HG02763 (cell line): Measurements from ENCODE around the gene MAPT.
"Not testable (repeated sequence)": the region's sequence is repeated elsewhere in the genome, so short reads cannot be mapped to it uniquely, and the experiment has no call there.

Experiments used
- ATAC-seq: cut with Tn5 transposase; IDR thresholded peaks from one replicate; pipeline ENCODE4 v1.9.1; 2021; ENCODE audit warnings: mild to moderate bottlenecking, moderate library complexity; ENCODE audit not compliant: unreplicated experiment

The MAPT gene

GRCh38 chr17:46002973-46003316, 108.6 kb downstream of the MAPT start:
- no peak for ATAC-seq

- no peak for ATAC-seq
Measured at GRCh38 chr17:46003907-46004748, 109.8 kb downstream of the MAPT start.

DNA sequence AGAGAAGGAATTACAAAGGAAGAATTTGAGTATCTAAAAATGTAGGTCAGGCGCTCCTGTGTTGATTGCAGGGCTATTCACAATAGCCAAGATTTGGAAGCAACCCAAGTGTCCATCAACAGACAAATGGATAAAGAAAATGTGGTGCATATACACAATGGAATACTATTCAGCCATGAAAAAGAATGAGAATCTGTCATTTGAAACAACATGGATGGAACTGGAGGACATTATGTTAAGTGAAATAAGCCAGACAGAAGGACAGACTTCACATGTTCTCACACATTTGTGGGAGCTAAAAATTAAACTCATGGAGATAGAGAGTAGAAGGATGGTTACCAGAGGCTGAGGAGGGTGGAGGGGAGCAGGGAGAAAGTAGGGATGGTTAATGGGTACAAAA, 111.7 kb downstream of the MAPT start:
- ATAC-seq, result not testable (repeated sequence)

GRCh38 chr17:46007461-46007965, 113.2 kb downstream of the MAPT start:
- no peak for ATAC-seq

DNA sequence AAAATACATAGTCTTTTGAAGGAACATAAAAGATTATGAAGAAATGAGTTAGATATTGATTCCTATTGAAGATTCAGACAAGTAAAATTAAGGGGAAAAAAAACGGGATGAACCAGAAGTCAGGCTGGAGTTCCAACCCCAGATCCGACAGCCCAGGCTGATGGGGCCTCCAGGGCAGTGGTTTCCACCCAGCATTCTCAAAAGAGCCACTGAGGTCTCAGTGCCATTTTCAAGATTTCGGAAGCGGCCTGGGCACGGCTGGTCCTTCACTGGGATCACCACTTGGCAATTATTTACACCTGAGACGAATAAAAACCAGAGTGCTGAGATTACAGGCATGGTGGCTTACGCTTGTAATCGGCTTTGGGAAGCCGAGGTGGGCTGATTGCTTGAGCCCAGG, 114.2 kb downstream of the MAPT start:
- ATAC-seq, result no peak

DNA sequence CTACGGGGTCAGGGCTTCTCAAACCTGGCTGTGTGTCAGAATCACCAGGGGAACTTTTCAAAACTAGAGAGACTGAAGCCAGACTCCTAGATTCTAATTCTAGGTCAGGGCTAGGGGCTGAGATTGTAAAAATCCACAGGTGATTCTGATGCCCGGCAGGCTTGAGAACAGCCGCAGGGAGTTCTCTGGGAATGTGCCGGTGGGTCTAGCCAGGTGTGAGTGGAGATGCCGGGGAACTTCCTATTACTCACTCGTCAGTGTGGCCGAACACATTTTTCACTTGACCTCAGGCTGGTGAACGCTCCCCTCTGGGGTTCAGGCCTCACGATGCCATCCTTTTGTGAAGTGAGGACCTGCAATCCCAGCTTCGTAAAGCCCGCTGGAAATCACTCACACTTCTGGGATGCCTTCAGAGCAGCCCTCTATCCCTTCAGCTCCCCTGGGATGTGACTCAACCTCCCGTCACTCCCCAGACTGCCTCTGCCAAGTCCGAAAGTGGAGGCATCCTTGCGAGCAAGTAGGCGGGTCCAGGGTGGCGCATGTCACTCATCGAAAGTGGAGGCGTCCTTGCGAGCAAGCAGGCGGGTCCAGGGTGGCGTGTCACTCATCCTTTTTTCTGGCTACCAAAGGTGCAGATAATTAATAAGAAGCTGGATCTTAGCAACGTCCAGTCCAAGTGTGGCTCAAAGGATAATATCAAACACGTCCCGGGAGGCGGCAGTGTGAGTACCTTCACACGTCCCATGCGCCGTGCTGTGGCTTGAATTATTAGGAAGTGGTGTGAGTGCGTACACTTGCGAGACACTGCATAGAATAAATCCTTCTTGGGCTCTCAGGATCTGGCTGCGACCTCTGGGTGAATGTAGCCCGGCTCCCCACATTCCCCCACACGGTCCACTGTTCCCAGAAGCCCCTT, 115.6 kb downstream of the MAPT start:
- ATAC-seq, result no peak

DNA sequence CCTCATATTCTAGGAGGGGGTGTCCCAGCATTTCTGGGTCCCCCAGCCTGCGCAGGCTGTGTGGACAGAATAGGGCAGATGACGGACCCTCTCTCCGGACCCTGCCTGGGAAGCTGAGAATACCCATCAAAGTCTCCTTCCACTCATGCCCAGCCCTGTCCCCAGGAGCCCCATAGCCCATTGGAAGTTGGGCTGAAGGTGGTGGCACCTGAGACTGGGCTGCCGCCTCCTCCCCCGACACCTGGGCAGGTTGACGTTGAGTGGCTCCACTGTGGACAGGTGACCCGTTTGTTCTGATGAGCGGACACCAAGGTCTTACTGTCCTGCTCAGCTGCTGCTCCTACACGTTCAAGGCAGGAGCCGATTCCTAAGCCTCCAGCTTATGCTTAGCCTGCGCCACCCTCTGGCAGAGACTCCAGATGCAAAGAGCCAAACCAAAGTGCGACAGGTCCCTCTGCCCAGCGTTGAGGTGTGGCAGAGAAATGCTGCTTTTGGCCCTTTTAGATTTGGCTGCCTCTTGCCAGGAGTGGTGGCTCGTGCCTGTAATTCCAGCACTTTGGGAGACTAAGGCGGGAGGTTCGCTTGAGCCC, 116.3 kb downstream of the MAPT start:
- ATAC-seq, result no peak

- no peak for ATAC-seq
Measured at GRCh38 chr17:46011711-46012505, 117.6 kb downstream of the MAPT start.

- no peak for ATAC-seq
Measured at GRCh38 chr17:46012506-46013079, 118.2 kb downstream of the MAPT start.

GRCh38 chr17:46013127-46013501, 118.8 kb downstream of the MAPT start:
- no peak for ATAC-seq

GRCh38 chr17:46013502-46014165, 119.3 kb downstream of the MAPT start:
- ATAC-seq, result no peak

DNA sequence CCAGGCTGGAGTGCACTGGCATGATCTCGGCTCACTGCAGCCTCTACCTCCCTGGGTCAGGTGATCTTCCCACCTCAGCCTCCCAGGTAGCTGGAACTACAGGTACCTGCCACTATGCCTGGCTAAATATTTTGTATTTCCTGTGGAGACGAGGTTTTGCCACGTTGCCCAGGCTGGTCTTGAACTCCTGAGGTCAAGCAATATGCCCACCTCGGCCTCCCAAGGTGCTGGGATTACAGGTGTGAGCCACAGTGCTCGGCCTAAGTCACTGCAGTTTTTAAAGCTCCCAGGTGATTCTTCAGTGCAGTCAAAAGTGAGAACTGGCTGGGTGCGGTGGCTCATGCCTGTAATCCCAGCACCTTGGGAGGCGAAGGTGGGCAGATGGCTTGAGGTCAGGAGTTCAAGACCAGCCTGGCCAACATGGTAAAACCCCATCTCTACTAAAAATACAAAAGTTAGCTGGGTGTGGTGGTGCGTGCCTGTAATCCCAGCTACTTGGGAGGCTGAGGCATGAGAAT, 125.1 kb downstream of the MAPT start:
- not testable (repeated sequence) for ATAC-seq

DNA sequence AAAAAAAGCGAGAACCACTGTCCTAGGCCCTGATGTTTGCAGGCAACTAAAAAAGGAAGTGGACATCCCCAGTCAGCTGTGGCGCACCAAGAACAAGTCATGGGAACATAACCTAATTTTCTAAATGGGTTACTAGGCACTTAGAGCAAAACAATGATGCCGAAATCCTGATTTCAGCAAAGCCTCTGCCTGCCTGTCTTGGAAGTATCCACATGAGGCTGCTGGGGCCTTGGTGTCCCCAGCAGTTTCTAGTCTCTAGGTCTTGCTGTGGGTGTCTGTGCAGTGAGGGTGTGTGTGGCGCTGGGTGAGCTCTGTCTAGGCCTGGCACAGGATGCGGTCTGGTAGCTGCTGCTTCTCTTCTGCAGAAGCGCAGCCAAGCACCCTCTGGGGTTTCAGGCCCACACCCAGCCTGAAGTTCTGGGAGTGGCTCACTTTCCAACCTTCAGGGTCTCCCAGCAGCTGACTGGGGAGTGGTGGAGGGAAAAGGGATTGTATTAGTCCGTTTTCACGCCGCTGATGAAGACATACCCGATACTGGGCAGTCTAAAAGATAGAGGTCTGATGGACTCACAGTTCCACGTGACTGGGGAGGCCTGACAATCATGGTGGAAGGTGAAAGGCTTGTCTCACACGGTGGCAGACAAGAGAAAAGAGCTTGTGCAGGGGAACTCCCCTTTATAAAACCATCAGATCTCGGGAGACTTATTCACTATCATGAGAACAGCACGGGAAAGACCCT, 125.8 kb downstream of the MAPT start:
- ATAC-seq, result no peak

GRCh38 chr17:46020998-46021397, 126.6 kb downstream of the MAPT start:
- no peak for ATAC-seq

DNA sequence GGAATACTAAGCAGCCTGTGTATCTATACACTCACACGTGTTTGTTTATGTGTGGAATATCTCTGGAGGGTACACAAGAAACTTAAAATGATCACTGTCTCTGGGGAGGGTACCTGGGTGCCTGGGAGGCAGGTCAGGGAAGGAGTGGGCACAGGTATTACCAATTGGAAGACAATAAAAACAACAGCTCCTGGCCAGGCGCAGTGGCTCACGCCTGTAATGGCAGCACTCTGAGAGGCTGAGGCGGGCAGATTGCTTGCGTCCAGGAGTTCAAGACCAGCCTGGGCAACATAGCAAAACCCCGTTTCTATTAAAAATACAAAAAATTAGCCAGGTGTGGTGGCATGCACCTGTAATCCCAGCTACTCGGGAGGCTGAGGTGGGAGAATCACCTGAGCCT, 129.0 kb downstream of the MAPT start:
- not testable (repeated sequence) for ATAC-seq

DNA sequence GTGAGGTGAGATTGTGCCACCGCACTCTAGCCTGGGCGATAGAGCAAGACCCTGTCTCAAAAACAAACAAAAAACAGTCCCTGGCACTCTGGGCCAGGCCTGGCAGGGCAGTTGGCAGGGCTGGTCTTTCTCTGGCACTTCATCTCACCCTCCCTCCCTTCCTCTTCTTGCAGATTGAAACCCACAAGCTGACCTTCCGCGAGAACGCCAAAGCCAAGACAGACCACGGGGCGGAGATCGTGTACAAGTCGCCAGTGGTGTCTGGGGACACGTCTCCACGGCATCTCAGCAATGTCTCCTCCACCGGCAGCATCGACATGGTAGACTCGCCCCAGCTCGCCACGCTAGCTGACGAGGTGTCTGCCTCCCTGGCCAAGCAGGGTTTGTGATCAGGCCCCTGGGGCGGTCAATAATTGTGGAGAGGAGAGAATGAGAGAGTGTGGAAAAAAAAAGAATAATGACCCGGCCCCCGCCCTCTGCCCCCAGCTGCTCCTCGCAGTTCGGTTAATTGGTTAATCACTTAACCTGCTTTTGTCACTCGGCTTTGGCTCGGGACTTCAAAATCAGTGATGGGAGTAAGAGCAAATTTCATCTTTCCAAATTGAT, 129.5 kb downstream of the MAPT start:
- ATAC-seq, result no peak

- no peak for ATAC-seq
Measured at GRCh38 chr17:46024590-46024989, 130.2 kb downstream of the MAPT start.

DNA sequence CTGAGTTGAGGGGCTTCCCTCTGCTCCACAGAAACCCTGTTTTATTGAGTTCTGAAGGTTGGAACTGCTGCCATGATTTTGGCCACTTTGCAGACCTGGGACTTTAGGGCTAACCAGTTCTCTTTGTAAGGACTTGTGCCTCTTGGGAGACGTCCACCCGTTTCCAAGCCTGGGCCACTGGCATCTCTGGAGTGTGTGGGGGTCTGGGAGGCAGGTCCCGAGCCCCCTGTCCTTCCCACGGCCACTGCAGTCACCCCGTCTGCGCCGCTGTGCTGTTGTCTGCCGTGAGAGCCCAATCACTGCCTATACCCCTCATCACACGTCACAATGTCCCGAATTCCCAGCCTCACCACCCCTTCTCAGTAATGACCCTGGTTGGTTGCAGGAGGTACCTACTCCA, 130.7 kb downstream of the MAPT start:
- no peak for ATAC-seq
